NB4 (cell line): ENCODE results near the gene C22orf31.

ENCODE experiments used
- DNase-seq: peaks from one replicate; pipeline ENCODE4 v3.0.0; 2010; ENCODE audit warnings: low read depth
- H3K4me3 ChIP-seq: one replicate; pipeline ENCODE4 v1.5.1; 2011; ENCODE audit warnings: mild to moderate bottlenecking, low read depth, low read length, moderate library complexity
- MYC ChIP-seq: IDR thresholded peaks from 2 replicates; pipeline ENCODE4 v1.6.1; 2011; ENCODE audit warnings: low read depth, low read length
- POLR2A ChIP-seq: IDR thresholded peaks from 2 replicates; pipeline ENCODE4 v1.6.1; 2011; ENCODE audit warnings: mild to moderate bottlenecking; ENCODE audit not compliant: insufficient read length; ENCODE audit errors: extremely low read depth
- TF ChIP-seq, protein P1 (sequence below): IDR thresholded peaks from 2 replicates; pipeline ENCODE4 v1.6.1; 2011; ENCODE audit warnings: low read depth, low read length
- TF ChIP-seq, protein P2 (sequence below): IDR thresholded peaks from one replicate; pipeline ENCODE4 v1.5.1; 2012; ENCODE audit warnings: low read depth, low read length

C22orf31 gene

GRCh38 chr22:29018293-29019189 lies 43.1 kb downstream of the C22orf31 start:
- no peak for TF ChIP-seq MYC
- no peak for TF ChIP-seq POLR2A
- TF ChIP-seq, protein P1, sequence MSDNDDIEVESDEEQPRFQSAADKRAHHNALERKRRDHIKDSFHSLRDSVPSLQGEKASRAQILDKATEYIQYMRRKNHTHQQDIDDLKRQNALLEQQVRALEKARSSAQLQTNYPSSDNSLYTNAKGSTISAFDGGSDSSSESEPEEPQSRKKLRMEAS: no peak
- TF ChIP-seq, protein P2, sequence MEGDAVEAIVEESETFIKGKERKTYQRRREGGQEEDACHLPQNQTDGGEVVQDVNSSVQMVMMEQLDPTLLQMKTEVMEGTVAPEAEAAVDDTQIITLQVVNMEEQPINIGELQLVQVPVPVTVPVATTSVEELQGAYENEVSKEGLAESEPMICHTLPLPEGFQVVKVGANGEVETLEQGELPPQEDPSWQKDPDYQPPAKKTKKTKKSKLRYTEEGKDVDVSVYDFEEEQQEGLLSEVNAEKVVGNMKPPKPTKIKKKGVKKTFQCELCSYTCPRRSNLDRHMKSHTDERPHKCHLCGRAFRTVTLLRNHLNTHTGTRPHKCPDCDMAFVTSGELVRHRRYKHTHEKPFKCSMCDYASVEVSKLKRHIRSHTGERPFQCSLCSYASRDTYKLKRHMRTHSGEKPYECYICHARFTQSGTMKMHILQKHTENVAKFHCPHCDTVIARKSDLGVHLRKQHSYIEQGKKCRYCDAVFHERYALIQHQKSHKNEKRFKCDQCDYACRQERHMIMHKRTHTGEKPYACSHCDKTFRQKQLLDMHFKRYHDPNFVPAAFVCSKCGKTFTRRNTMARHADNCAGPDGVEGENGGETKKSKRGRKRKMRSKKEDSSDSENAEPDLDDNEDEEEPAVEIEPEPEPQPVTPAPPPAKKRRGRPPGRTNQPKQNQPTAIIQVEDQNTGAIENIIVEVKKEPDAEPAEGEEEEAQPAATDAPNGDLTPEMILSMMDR: no peak
- no peak overlapping the region for H3K4me3 ChIP-seq
- no peak for DNase-seq

DNA sequence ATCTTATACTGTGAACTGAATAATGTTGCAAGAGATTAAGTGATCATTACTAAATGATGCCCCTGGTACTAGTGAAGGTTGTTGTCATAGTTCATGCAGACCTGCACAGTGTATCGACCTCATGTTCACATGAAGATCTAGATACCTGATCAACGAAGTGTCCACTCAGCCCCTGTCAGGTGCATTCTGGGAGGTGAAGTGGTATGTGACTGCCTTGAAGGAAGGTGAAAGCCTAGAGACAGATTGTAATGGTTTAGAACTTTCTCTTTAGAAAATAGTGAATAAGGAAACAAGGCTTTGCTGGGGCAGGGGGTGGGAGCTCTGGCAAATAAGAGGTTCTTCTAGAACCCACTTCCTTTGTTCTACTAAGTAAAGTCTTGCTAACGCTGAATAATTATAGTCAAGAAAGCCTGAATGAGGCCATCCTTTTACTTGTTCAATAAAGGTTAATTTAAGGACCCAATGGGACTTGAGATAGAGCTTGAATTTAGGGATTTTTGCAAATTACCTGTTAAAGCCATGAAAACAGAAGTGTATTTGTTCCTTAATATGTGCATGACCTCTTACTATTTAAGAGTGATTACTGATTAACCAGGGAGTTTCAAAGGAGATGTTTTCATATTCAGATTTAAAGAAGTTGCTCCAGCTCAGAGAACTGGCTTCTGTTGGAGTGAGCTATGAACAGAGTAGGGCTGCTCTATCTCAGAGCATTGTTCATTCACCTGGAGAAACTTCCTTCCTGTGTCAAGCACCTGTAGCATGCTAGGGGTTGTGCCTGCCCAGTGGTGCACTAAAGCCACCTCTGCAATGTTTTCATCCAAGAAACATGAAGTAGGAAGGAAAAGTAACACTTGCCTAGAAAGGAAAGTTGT lies 45.3 kb downstream of the C22orf31 start:
- DNase-seq: no peak
- TF ChIP-seq POLR2A (no peak), MYC (no peak)
- TF ChIP-seq, protein P1: no peak
- TF ChIP-seq, protein P2: no peak
- H3K4me3 ChIP-seq: no peak overlapping the region

GRCh38 chr22:29014773-29015172 lies 46.9 kb downstream of the C22orf31 start:
- TF ChIP-seq, protein P2: no peak
- TF ChIP-seq MYC (no peak), POLR2A (no peak)
- TF ChIP-seq, protein P1: no peak
- H3K4me3 ChIP-seq: no peak overlapping the region
- DNase-seq: no peak

GRCh38 chr22:29014293-29014692 lies 47.3 kb downstream of the C22orf31 start:
- TF ChIP-seq MYC (no peak), POLR2A (no peak)
- TF ChIP-seq, protein P2: no peak
- TF ChIP-seq, protein P1: no peak
- no peak for DNase-seq
- no peak overlapping the region for H3K4me3 ChIP-seq

- no peak for DNase-seq
- TF ChIP-seq MYC (no peak), POLR2A (no peak)
- TF ChIP-seq, protein P1: no peak
- TF ChIP-seq, protein P2: no peak
- H3K4me3 ChIP-seq: no peak overlapping the region
Observed at GRCh38 chr22:29012952-29013351, 48.7 kb downstream of the C22orf31 start.
